Measurements from ENCODE around the gene GAS7. TPM values are rescaled to one million over a fixed set of nuclear protein-coding genes. Genes with fewer than 3 reads are reported as not detected.
A peak's percentile ranks its signal among the peaks of the same experiment; 100 is the strongest.
"Not testable (repeated sequence)": the region's sequence is repeated elsewhere in the genome, so short reads cannot be mapped to it uniquely, and the experiment has no call there.

GAS7 gene
- total RNA-seq, 1 donor from 2014 or later, result 72.7 TPM

- Mint-ChIP-seq H3K27me3 (ENCODE audit: low read depth) (no peaks in the 10 kb centered on the region), H3K27ac (ENCODE audit: unreplicated experiment) (no peak overlapping the region), H3K9me3 (no peaks in the 10 kb centered on the region), H3K36me3 (ENCODE audit: low read depth) (peaks cover 3% of the 10 kb centered on the region), H3K4me1 (peaks cover 39% of the 10 kb centered on the region), H3K4me3 (no peak overlapping the region)
- DNase-seq (ENCODE audit: low read depth, low spot score), result no peak
- no peak for TF ChIP-seq CTCF (conservative IDR thresholded peaks at IDR 0.05)
These were observed 173.2 kb downstream of the GAS7 start for GRCh38 chr17:10025224-10025623.

- Mint-ChIP-seq H3K4me3 (no peak overlapping the region), H3K27ac (ENCODE audit: unreplicated experiment) (peak overlapping the region; percentile 82), H3K27me3 (ENCODE audit: low read depth) (no peaks in the 10 kb centered on the region), H3K9me3 (no peaks in the 10 kb centered on the region), H3K36me3 (ENCODE audit: low read depth) (peaks cover 3% of the 10 kb centered on the region), H3K4me1 (peaks cover 59% of the 10 kb centered on the region)
- no peak for DNase-seq (ENCODE audit: low read depth, low spot score)
- no peak for TF ChIP-seq CTCF (conservative IDR thresholded peaks at IDR 0.05)
These were observed 176.0 kb downstream of the GAS7 start for GRCh38 chr17:10022416-10022815.

- no peak overlapping the region for H3K27ac Mint-ChIP-seq (ENCODE audit: unreplicated experiment)
- TF ChIP-seq CTCF (conservative IDR thresholded peaks at IDR 0.05), result no peak
- H3K4me1 Mint-ChIP-seq, result peaks cover 50% of the 10 kb centered on the region
- H3K36me3 Mint-ChIP-seq (ENCODE audit: low read depth), result no peaks in the 10 kb centered on the region
- no peaks in the 10 kb centered on the region for H3K27me3 Mint-ChIP-seq (ENCODE audit: low read depth)
- H3K9me3 Mint-ChIP-seq, result no peaks in the 10 kb centered on the region
- no peak overlapping the region for H3K4me3 Mint-ChIP-seq
- DNase-seq (ENCODE audit: low read depth, low spot score), result no peak
These were observed 177.0 kb downstream of the GAS7 start for GRCh38 chr17:10021272-10021984.

GRCh38 chr17:10019941-10020451, 178.4 kb downstream of the GAS7 start:
- no peak overlapping the region for H3K4me3 Mint-ChIP-seq
- peaks cover 2% of the 10 kb centered on the region for H3K27me3 Mint-ChIP-seq (ENCODE audit: low read depth)
- no peak for DNase-seq (ENCODE audit: low read depth, low spot score)
- H3K36me3 Mint-ChIP-seq (ENCODE audit: low read depth), result no peaks in the 10 kb centered on the region
- H3K27ac Mint-ChIP-seq (ENCODE audit: unreplicated experiment), result no peak overlapping the region
- no peaks in the 10 kb centered on the region for H3K9me3 Mint-ChIP-seq
- no peak for TF ChIP-seq CTCF (conservative IDR thresholded peaks at IDR 0.05)
- peaks cover 42% of the 10 kb centered on the region for H3K4me1 Mint-ChIP-seq

- Mint-ChIP-seq H3K27ac (ENCODE audit: unreplicated experiment) (no peak overlapping the region), H3K27me3 (ENCODE audit: low read depth) (peaks cover 2% of the 10 kb centered on the region), H3K4me3 (peak overlapping the region; percentile 35), H3K36me3 (ENCODE audit: low read depth) (peaks cover 3% of the 10 kb centered on the region), H3K4me1 (peaks cover 46% of the 10 kb centered on the region), H3K9me3 (no peaks in the 10 kb centered on the region)
- DNase-seq (ENCODE audit: low read depth, low spot score), result no peak
- TF ChIP-seq CTCF (conservative IDR thresholded peaks at IDR 0.05), result no peak
These were observed 179.9 kb downstream of the GAS7 start for GRCh38 chr17:10018461-10018891.

- H3K4me3 Mint-ChIP-seq; H3K27ac Mint-ChIP-seq (ENCODE audit: unreplicated experiment); H3K9me3 Mint-ChIP-seq; H3K27me3 Mint-ChIP-seq (ENCODE audit: low read depth); DNase-seq (ENCODE audit: low read depth, low spot score); H3K36me3 Mint-ChIP-seq (ENCODE audit: low read depth): not testable (repeated sequence)
- H3K4me1 Mint-ChIP-seq, result peaks cover 46% of the 10 kb centered on the region
These were observed 181.3 kb downstream of the GAS7 start for GRCh38 chr17:10016958-10017570.

Measured in neural crest cell (in vitro differentiated cells).